Esophagus squamous epithelium (tissue), 5 donors: ENCODE measurements around the gene RAB22A. TPM values are rescaled to one million over a fixed set of nuclear protein-coding genes. Genes with fewer than 3 reads are reported as not detected.
A peak's percentile ranks its signal among the peaks of the same experiment; 100 is the strongest.

Experiments
- DNase-seq: peaks from one replicate; lab custom pipeline; 2025; lab: John Stamatoyannopoulos, UW
- H3K27ac ChIP-seq, 4 donors: fragments of 200-600 bp; sonication (generic); one replicate each; pipeline ENCODE4 v1.5.1; 2016 to 2019; ENCODE audit warnings: mild to moderate bottlenecking in 1 of 4
- H3K27me3 ChIP-seq, 4 donors: fragments of 200-600 bp; sonication (generic); 1 replicate in 3 of 4; 2 replicates in 1 of 4; pipeline versions ENCODE4 v1.5.1 to v1.6.0; 2017 to 2021; ENCODE audit warnings: antibody characterized with exemption in 1 of 4
- H3K36me3 ChIP-seq, 3 donors: fragments of 200-600 bp; sonication (generic); one replicate each; pipeline ENCODE4 v1.5.1; 2016 to 2019
- H3K4me1 ChIP-seq, 3 donors: fragments of 200-600 bp; sonication (generic); one replicate each; pipeline ENCODE4 v1.5.1; 2017 to 2019
- H3K4me3 ChIP-seq, 4 donors: fragments of 200-600 bp; sonication (generic); 1 replicate in 3 of 4; 2 replicates in 1 of 4; pipeline ENCODE4 v1.5.1; 2016 to 2019; ENCODE audit warnings: mild to moderate bottlenecking in 2 of 4, moderate library complexity in 1 of 4
- H3K9me3 ChIP-seq, 3 donors: fragments of 200-600 bp; sonication (generic); one replicate each; pipeline ENCODE4 v1.5.1; 2016 to 2019
- POLR2A ChIP-seq, 4 donors: fragments of 450-650 bp; IDR thresholded peaks; one replicate each; pipeline ENCODE4 v1.6.1; 2017; ENCODE audit warnings: antibody characterized with exemption in 4 of 4, mild to moderate bottlenecking in 4 of 4, moderate library complexity in 3 of 4
- WGBS, 2 donors: methylation state at CpG; one replicate each; pipeline ENCODE4 v1.1.5; 2018; 5-methylcytosine and 5-hydroxymethylcytosine counted together
- intact Hi-C: fragments of 100-400 bp; cut with DNase I; formaldehyde crosslinking; loops from one replicate; pipeline ENCODE4 v1.15.0; 2022
- total RNA-seq, 4 donors: library from RNA; depleted of rRNA; stranded (reverse); fragments of >200 nt; gene quantifications; one replicate each; pipeline ENCODE4 v1.1.0, GENCODE V29; 2016
- TF ChIP-seq, protein P1 (sequence below), 6 experiments: fragments of 450-650 bp in 4 of 6; fragments of 200-600 bp in 2 of 6; sonication (generic) in 2 of 6; IDR thresholded peaks; one replicate each; pipeline ENCODE4 v1.5.1; 2016 to 2019; ENCODE audit warnings: antibody characterized with exemption in 6 of 6, mild to moderate bottlenecking in 4 of 6, moderate library complexity in 4 of 6
- donor health status: DM: yes; HTN: yes; CAD: no.

The RAB22A gene
- total RNA-seq, 4 donors from 2014 or later: 18.4 to 33.2 (median 21.4) TPM

DNA sequence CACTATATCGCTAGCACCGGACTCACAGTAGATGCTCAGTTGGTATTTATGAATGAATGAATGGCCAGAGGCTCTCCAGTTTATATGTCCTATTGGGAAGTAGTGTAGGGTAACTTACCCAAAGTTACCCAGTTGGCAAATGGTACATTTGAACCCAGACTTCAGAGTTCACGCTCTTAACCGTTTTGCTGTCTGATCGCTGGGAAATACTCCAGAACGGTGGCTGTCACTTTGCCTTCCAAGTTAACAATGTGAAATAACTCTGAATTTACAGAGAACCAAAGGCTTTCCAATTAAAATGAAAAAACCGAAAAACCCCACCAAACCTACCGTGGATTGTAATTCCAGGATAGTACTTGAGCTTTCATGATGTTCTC, 81.1 kb downstream of the RAB22A start:
- DNase-seq: no peak
- TF ChIP-seq, protein P1, sequence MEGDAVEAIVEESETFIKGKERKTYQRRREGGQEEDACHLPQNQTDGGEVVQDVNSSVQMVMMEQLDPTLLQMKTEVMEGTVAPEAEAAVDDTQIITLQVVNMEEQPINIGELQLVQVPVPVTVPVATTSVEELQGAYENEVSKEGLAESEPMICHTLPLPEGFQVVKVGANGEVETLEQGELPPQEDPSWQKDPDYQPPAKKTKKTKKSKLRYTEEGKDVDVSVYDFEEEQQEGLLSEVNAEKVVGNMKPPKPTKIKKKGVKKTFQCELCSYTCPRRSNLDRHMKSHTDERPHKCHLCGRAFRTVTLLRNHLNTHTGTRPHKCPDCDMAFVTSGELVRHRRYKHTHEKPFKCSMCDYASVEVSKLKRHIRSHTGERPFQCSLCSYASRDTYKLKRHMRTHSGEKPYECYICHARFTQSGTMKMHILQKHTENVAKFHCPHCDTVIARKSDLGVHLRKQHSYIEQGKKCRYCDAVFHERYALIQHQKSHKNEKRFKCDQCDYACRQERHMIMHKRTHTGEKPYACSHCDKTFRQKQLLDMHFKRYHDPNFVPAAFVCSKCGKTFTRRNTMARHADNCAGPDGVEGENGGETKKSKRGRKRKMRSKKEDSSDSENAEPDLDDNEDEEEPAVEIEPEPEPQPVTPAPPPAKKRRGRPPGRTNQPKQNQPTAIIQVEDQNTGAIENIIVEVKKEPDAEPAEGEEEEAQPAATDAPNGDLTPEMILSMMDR (IDR thresholded peaks at IDR 0.05): no peak
- TF ChIP-seq POLR2A (IDR thresholded peaks at IDR 0.05): no peak
- 92 to 95% methylated on average over 8 of the region's 8 CpGs for WGBS, 2 donors
- Histone ChIP-seq H3K9me3 (no peaks in the 10 kb centered on the region), H3K4me3 (peak overlapping the region in 1 of 4 donors; percentile 81), H3K36me3 (peaks cover 0 to 17% (median 0%) of the 10 kb centered on the region in 3 donors), H3K27ac (no peak overlapping the region), H3K4me1 (peaks cover 14 to 49% (median 20%) of the 10 kb centered on the region in 3 donors), H3K27me3 (no peaks in the 10 kb centered on the region)
- intact Hi-C loops: no loop called here

DNA sequence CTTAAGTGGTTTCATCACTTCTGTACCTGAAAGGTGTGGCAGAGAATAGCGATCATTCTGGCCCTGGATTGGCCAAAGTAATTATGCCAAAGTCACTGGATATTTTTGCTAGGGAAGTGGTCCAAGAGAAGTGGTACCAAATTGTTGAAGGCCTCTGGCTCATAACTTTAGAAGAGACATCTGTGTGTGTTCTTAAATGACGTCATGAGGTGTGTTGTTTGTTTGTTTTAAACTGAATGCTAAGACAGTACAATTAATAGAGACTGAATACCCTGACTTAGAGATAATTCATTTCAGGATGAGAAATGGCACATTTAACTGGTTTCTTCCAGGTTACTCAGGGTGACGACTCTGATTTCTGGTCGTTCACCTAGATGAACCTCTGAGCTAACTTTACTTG, 82.8 kb downstream of the RAB22A start:
- H3K4me1 ChIP-seq: peaks cover 14 to 57% (median 23%) of the 10 kb centered on the region in 3 donors
- no peaks in the 10 kb centered on the region for H3K9me3 ChIP-seq
- H3K36me3 ChIP-seq: peaks cover 0 to 17% (median 0%) of the 10 kb centered on the region in 3 donors
- H3K27me3 ChIP-seq: no peaks in the 10 kb centered on the region
- no peak overlapping the region for H3K27ac ChIP-seq
- TF ChIP-seq POLR2A (IDR thresholded peaks at IDR 0.05): no peak
- TF ChIP-seq, protein P1 (IDR thresholded peaks at IDR 0.05): no peak
- no peak overlapping the region for H3K4me3 ChIP-seq
- intact Hi-C loops: no loop called here
- no peak for DNase-seq
- 73 to 74% methylated on average over 4 of the region's 4 CpGs for WGBS, 2 donors

DNA sequence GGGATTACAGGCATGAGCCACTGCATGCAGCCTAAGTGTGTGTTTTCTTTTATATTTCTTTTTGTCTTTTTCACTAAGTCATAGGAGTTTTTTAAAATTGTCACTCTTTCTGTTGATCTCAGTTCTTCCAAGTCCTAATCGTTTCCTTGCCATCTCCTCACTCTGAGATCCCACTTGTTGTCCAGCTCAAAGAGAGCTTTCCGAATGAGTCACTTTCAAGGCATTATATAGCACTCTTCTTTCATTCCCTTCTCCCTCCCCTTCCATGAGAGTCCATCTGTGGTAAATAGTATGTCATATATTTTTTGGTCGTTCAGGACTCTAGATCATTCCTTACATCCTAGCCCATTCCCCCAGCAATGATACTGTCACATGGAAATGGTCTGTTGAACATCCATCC, 83.8 kb downstream of the RAB22A start:
- no peak overlapping the region for H3K27ac ChIP-seq
- no peak for TF ChIP-seq POLR2A (IDR thresholded peaks at IDR 0.05)
- TF ChIP-seq, protein P1 (IDR thresholded peaks at IDR 0.05): no peak
- H3K9me3 ChIP-seq: no peaks in the 10 kb centered on the region
- H3K36me3 ChIP-seq: peaks cover 0 to 17% (median 0%) of the 10 kb centered on the region in 3 donors
- 74 to 77% methylated on average over 3 of the region's 3 CpGs for WGBS, 2 donors
- peaks cover 14 to 63% (median 25%) of the 10 kb centered on the region in 3 donors for H3K4me1 ChIP-seq
- H3K4me3 ChIP-seq: no peak overlapping the region
- intact Hi-C loops: no loop called here
- H3K27me3 ChIP-seq: no peaks in the 10 kb centered on the region
- no peak for DNase-seq

DNA sequence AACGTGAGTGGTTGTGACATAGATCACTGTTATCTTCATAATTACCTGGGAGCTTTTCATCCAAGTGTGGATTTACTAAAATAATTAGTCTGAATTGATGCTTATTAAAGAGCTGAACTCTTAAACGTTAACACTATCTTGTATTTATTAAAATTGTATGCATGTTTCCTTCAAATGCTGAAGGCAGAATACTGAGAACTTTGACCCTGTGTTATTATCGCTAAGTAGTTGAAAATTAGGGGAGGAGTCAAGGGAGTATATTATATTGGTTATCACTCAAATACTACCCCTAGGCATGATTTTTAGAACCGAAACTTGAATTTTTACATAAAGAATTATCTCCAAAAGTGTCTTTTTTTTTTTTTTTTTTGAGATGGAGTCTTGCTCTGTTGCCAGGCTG, 85.3 kb downstream of the RAB22A start:
- H3K27me3 ChIP-seq: no peaks in the 10 kb centered on the region
- H3K36me3 ChIP-seq: peaks cover 0 to 17% (median 0%) of the 10 kb centered on the region in 3 donors
- DNase-seq: no peak
- 70% methylated on average over 4 of the region's 4 CpGs for WGBS, 2 donors
- peaks cover 13 to 69% (median 27%) of the 10 kb centered on the region in 3 donors for H3K4me1 ChIP-seq
- intact Hi-C loops: no loop called here
- no peaks in the 10 kb centered on the region for H3K9me3 ChIP-seq
- no peak for TF ChIP-seq POLR2A (IDR thresholded peaks at IDR 0.05)
- TF ChIP-seq, protein P1 (IDR thresholded peaks at IDR 0.05): no peak
- H3K27ac ChIP-seq: no peak overlapping the region
- H3K4me3 ChIP-seq: no peak overlapping the region

DNA sequence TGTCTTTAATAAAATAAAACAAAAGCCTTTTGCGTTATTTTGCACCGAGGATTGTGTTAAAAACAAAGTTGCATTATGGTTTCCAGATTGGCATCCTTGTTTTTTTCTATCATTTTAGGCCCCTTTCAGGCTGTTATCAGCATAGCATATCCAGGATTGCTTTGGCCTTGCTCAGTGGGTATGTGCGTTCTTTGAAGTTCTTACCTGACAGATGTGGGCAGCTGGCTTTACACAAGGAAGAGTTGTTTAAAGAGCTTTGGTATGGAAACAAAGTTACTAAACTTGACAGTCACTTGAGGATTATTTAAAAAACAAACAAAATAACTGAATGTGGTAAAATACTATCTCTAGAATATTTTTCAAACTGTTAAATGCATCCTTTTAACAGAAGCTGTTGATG, 86.1 kb downstream of the RAB22A start:
- intact Hi-C loops: no loop called here
- Histone ChIP-seq H3K4me3 (no peak overlapping the region), H3K9me3 (no peaks in the 10 kb centered on the region), H3K36me3 (peaks cover 0 to 15% (median 0%) of the 10 kb centered on the region in 3 donors), H3K27ac (no peak overlapping the region), H3K27me3 (no peaks in the 10 kb centered on the region), H3K4me1 (peaks cover 5 to 68% (median 20%) of the 10 kb centered on the region in 3 donors)
- no peak for TF ChIP-seq POLR2A (IDR thresholded peaks at IDR 0.05)
- TF ChIP-seq, protein P1 (IDR thresholded peaks at IDR 0.05): no peak
- 95 to 96% methylated on average over 3 of the region's 3 CpGs for WGBS, 2 donors
- no peak for DNase-seq
